H1 (cell line): ENCODE results near the gene SSX2IP. TPM values are rescaled to one million over a fixed set of nuclear protein-coding genes. Genes with fewer than 3 reads are reported as not detected.

Source experiments
- CTCF ChIA-PET: fragments of 300-600 bp; sonication (Branson Sonifier 250); formaldehyde crosslinking; loops from one replicate; lab custom pipeline; 2021; ENCODE audit not compliant: partially characterized antibody; lab: Charles Lee
- POLR2A ChIA-PET: fragments of 300-600 bp; sonication (Branson Sonifier 250); formaldehyde crosslinking; loops from one replicate; lab custom pipeline; 2021; ENCODE audit warnings: inconsistent platforms; ENCODE audit not compliant: partially characterized antibody; lab: Charles Lee
- DNase-seq, 2 experiments: peaks; one replicate each; pipeline versions ENCODE4 v3.0.0 to v3.0.0-alpha.2; 2010 to 2022; ENCODE audit warnings: low spot score in 2 of 2, low read depth in 1 of 2, mixed read lengths in 1 of 2
- FAIRE-seq: peaks from 2 replicates; lab custom pipeline; 2011; peaks lifted over from hg19 to GRCh38; lab: Jason Lieb, UNC
- H2AFZ ChIP-seq: 2 replicates; pipeline ENCODE4 v1.8.1; 2012; ENCODE audit warnings: low read length, inconsistent platforms
- H2AK5ac ChIP-seq: 2 replicates; pipeline ENCODE4 v1.6.1; 2013; ENCODE audit warnings: low read depth, low read length
- H2BK120ac ChIP-seq: replicated peaks from 2 replicates; pipeline ENCODE3; 2013; ENCODE audit warnings: low read depth, low read length, inconsistent platforms
- H2BK12ac ChIP-seq: 2 replicates; pipeline ENCODE4 v1.6.1; 2013; ENCODE audit warnings: low read depth, low read length
- H2BK15ac ChIP-seq: 2 replicates; pipeline ENCODE4 v1.6.1; 2013; ENCODE audit warnings: low read length
- H2BK20ac ChIP-seq: 2 replicates; pipeline ENCODE4 v1.6.1; 2013; ENCODE audit warnings: low read length
- H2BK5ac ChIP-seq: 2 replicates; pipeline ENCODE4 v1.6.1; 2013; ENCODE audit warnings: low read depth, low read length
- H3K14ac ChIP-seq: 2 replicates; pipeline ENCODE4 v1.6.1; 2013; ENCODE audit warnings: inconsistent platforms; ENCODE audit not compliant: insufficient read length
- H3K18ac ChIP-seq: 2 replicates; pipeline ENCODE4 v1.6.1; 2013; ENCODE audit warnings: low read length; ENCODE audit errors: extremely low read depth
- H3K23ac ChIP-seq: 2 replicates; pipeline ENCODE4 v1.6.1; 2013; ENCODE audit warnings: inconsistent platforms; ENCODE audit not compliant: insufficient read length
- H3K23me2 ChIP-seq: 2 replicates; pipeline ENCODE4 v1.6.1; 2013; ENCODE audit warnings: low read depth, low read length
- H3K27ac ChIP-seq: 2 replicates; pipeline ENCODE4 v1.6.1; 2011; ENCODE audit warnings: low read depth, low read length, inconsistent platforms
- H3K27me3 ChIP-seq, 4 experiments: replicated peaks in 1 of 4; 1 replicate in 1 of 4; 2 replicates in 3 of 4; pipeline versions ENCODE4 v1.6.1 to v1.8.1; 2011 to 2013; ENCODE audit warnings: low read length in 3 of 4, mild to moderate bottlenecking in 3 of 4, inconsistent platforms in 2 of 4, mixed read lengths in 2 of 4, moderate library complexity in 1 of 4; ENCODE audit not compliant: control insufficient read depth in 3 of 4, insufficient read depth in 3 of 4; ENCODE audit errors: extremely low read depth in 1 of 4
- H3K36me3 ChIP-seq, 4 experiments: 2 replicates each; pipeline versions ENCODE4 v1.6.1 to v1.8.1; 2011 to 2013; ENCODE audit warnings: mild to moderate bottlenecking in 4 of 4, low read length in 3 of 4, moderate library complexity in 2 of 4, control low read depth in 1 of 4, inconsistent platforms in 1 of 4; ENCODE audit not compliant: insufficient read depth in 4 of 4, control insufficient read depth in 2 of 4
- H3K4ac ChIP-seq: replicated peaks from 2 replicates; pipeline ENCODE3; 2013; ENCODE audit warnings: low read length, low read depth, mixed read lengths, inconsistent platforms; ENCODE audit not compliant: insufficient read length
- H3K4me1 ChIP-seq, 4 experiments: replicated peaks in 1 of 4; 1 replicate in 1 of 4; 2 replicates in 3 of 4; pipeline versions ENCODE4 v1.6.1 to v1.8.1; 2011 to 2013; ENCODE audit warnings: low read length in 3 of 4, inconsistent platforms in 2 of 4, mixed read lengths in 1 of 4; ENCODE audit not compliant: insufficient read depth in 4 of 4, control insufficient read depth in 3 of 4
- H3K4me2 ChIP-seq, 2 experiments: 2 replicates each; pipeline versions ENCODE4 v1.6.1 to v1.8.1; 2011 to 2013; ENCODE audit warnings: low read depth in 2 of 2, low read length in 2 of 2, control low read depth in 1 of 2, inconsistent platforms in 1 of 2, mild to moderate bottlenecking in 1 of 2; ENCODE audit not compliant: insufficient read depth in 1 of 2
- H3K4me3 ChIP-seq, 4 experiments: fragments of 200-600, 300-600 bp in 1 of 4; sonication (generic), shearing (Covaris generic), sonication (Bioruptor Twin) in 1 of 4; 2 replicates each; pipeline versions ENCODE4 v1.5.1 to v1.8.1; 2011 to 2016; ENCODE audit warnings: low read length in 4 of 4, low read depth in 3 of 4, control low read depth in 2 of 4, inconsistent platforms in 2 of 4, mild to moderate bottlenecking in 2 of 4, mixed read lengths in 1 of 4, moderate library complexity in 1 of 4; ENCODE audit not compliant: insufficient read depth in 2 of 4; ENCODE audit errors: extremely low read depth in 1 of 4
- H3K56ac ChIP-seq: replicated peaks from 2 replicates; pipeline ENCODE3; 2013; ENCODE audit warnings: low read depth, mild to moderate bottlenecking, mixed read lengths, low read length, inconsistent platforms; ENCODE audit not compliant: insufficient read length
- H3K79me1 ChIP-seq: 2 replicates; pipeline ENCODE4 v1.6.1; 2013; ENCODE audit warnings: low read depth, low read length, control low read depth
- H3K79me2 ChIP-seq, 2 experiments: 2 replicates each; pipeline versions ENCODE4 v1.6.1 to v1.8.1; 2012 to 2013; ENCODE audit warnings: low read length in 2 of 2, mild to moderate bottlenecking in 2 of 2, inconsistent platforms in 1 of 2; ENCODE audit not compliant: insufficient read depth in 2 of 2, control insufficient read depth in 1 of 2
- H3K9ac ChIP-seq, 4 experiments: replicated peaks in 1 of 4; 1 replicate in 1 of 4; 2 replicates in 3 of 4; pipeline versions ENCODE4 v1.6.1 to v1.8.1; 2011 to 2013; ENCODE audit warnings: low read depth in 3 of 4, low read length in 3 of 4, control low read depth in 2 of 4, mild to moderate bottlenecking in 2 of 4, moderate library complexity in 2 of 4, inconsistent platforms in 1 of 4; ENCODE audit errors: extremely low read depth in 1 of 4
- H3K9me3 ChIP-seq, 2 experiments: 2 replicates each; pipeline versions ENCODE4 v1.6.1 to v1.8.1; 2012 to 2013; ENCODE audit warnings: mild to moderate bottlenecking in 2 of 2, moderate library complexity in 2 of 2, control low read depth in 1 of 2, inconsistent platforms in 1 of 2, low read depth in 1 of 2, low read length in 1 of 2, mixed read lengths in 1 of 2; ENCODE audit not compliant: insufficient read depth in 2 of 2
- H4K20me1 ChIP-seq, 2 experiments: replicated peaks in 1 of 2; 2 replicates each; pipeline versions ENCODE3 to v1.8.1; 2011 to 2013; ENCODE audit warnings: inconsistent platforms in 2 of 2, low read length in 2 of 2, mild to moderate bottlenecking in 1 of 2; ENCODE audit not compliant: insufficient read depth in 2 of 2, control insufficient read depth in 1 of 2
- H4K5ac ChIP-seq: 2 replicates; pipeline ENCODE4 v1.6.1; 2013; ENCODE audit warnings: low read length, low read depth, mixed read lengths, inconsistent platforms; ENCODE audit not compliant: insufficient read length
- H4K8ac ChIP-seq: 2 replicates; pipeline ENCODE4 v1.8.0; 2013; ENCODE audit warnings: mild to moderate bottlenecking, moderate library complexity, low read length, inconsistent platforms; ENCODE audit not compliant: insufficient read depth; ENCODE audit errors: extremely low read depth
- H4K91ac ChIP-seq: replicated peaks from 2 replicates; pipeline ENCODE3; 2013; ENCODE audit warnings: low read length, mixed read lengths, inconsistent platforms; ENCODE audit not compliant: insufficient read length
- HDAC6 ChIP-seq: IDR thresholded peaks from one replicate; pipeline ENCODE4 v1.7.1; 2012; ENCODE audit warnings: low read depth, mild to moderate bottlenecking, inconsistent platforms, low read length, moderate library complexity
- KDM4A ChIP-seq: IDR thresholded peaks from one replicate; pipeline ENCODE4 v1.7.1; 2012; ENCODE audit warnings: low read depth, mild to moderate bottlenecking, moderate library complexity, low read length, inconsistent platforms; ENCODE audit not compliant: severe bottlenecking
- POLR2AphosphoS5 ChIP-seq: IDR thresholded peaks from 2 replicates; pipeline ENCODE4 v1.6.1; 2011; ENCODE audit warnings: low read depth, low read length
- RAD21 ChIP-seq, 2 experiments: IDR thresholded peaks in 1 of 2; conservative IDR thresholded peaks in 1 of 2; 2 replicates each; pipeline ENCODE4 v1.6.1; 2011; ENCODE audit warnings: low read depth in 2 of 2, low read length in 2 of 2, improper control_type of control experiment in 1 of 2, inconsistent platforms in 1 of 2, mild to moderate bottlenecking in 1 of 2, moderate library complexity in 1 of 2
- WGBS, 2 experiments: shearing (Covaris generic) in 1 of 2; methylation state at CpG; one replicate each; pipeline versions ENCODE4 v1.1.6 to v1.1.7; 2013 to 2015; ENCODE audit warnings: low lambda C conversion rate in 2 of 2, mixed read lengths in 2 of 2, inconsistent platforms in 1 of 2, low coverage in 1 of 2, missing lambda C conversion rate in 1 of 2; ENCODE audit not compliant: insufficient replicate concordance in 2 of 2, insufficient coverage in 1 of 2, insufficient read length in 1 of 2; ENCODE audit errors: extremely low coverage in 1 of 2, missing lambda C conversion rate in 1 of 2; 5-methylcytosine and 5-hydroxymethylcytosine counted together
- polyA plus RNA-seq, 7 experiments: library from polyadenylated mRNA; depleted of rRNA in 3 of 7; stranded (reverse) in 5 of 7; unstranded in 2 of 7; fragments of >200 nt in 5 of 7; fragments of 200-250 nt in 2 of 7; gene quantifications; 1 replicate in 5 of 7; 2 replicates in 1 of 7; 4 replicates in 1 of 7; pipeline versions ENCODE4 v1.2.1 to v1.2.3, GENCODE V29; 2011 to 2013; ENCODE audit warnings: missing spikeins in 2 of 7, mixed read lengths in 2 of 7
- total RNA-seq: library from RNA; stranded (reverse); fragmentation: NEBNext Ultra II Directional; extraction: Animal tissue kit (Norgen Biotek cat#: 25700); gene quantifications from 2 replicates; pipeline ENCODE4 v1.2.1, GENCODE V29; 2021
- TF ChIP-seq, protein P1 (sequence below), 3 experiments: IDR thresholded peaks; 1 replicate in 2 of 3; 2 replicates in 1 of 3; pipeline versions ENCODE4 v1.5.1 to v1.6.1; 2011; ENCODE audit warnings: low read length in 3 of 3, mild to moderate bottlenecking in 3 of 3, inconsistent platforms in 2 of 3, low read depth in 1 of 3, moderate library complexity in 1 of 3; ENCODE audit not compliant: insufficient read depth in 1 of 3; ENCODE audit errors: control extremely low read depth in 1 of 3

SSX2IP gene
- total and polyA plus RNA-seq, 2 of the 8 experiments (the other 6 are each of a cell fraction or from before 2014, with no cell fraction given), result 4.0 to 31.3 TPM

DNA sequence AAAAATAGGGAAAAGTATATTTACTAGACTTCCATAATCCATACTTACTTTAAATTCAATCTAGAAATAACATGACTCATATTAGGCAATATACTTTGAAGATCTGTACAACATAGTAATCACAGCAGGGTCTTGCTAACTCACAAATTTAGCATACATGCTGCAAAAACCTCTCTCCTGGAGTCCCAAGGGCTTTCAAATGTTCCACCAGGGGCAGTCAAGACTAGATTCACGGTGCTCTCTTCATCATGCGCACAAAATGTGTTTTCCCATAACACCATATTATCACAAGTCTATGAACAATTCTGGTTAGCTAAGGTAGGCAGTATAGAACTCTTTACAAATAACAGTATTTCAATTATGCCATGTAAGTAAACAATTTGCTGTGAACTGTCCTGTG lies 45.8 kb downstream of the SSX2IP start:
- no peaks in the 10 kb centered on the region for H3K4me1 ChIP-seq
- no peaks in the 10 kb centered on the region for H3K79me2 ChIP-seq
- no peak overlapping the region for H2BK5ac ChIP-seq
- no peaks in the 10 kb centered on the region for H3K27me3 ChIP-seq
- no peak overlapping the region for H4K8ac ChIP-seq
- peaks cover 0 to 17% (median 3%) of the 10 kb centered on the region in 4 experiments; a peak in 5 of 8 replicates for H3K36me3 ChIP-seq
- no peak overlapping the region for H2BK15ac ChIP-seq
- DNase-seq, result no peak
- no peaks in the 10 kb centered on the region for H4K20me1 ChIP-seq
- H3K4me3 ChIP-seq, result no peak overlapping the region
- H4K5ac ChIP-seq, result no peak overlapping the region
- no peaks in the 10 kb centered on the region for H3K23me2 ChIP-seq
- H3K23ac ChIP-seq, result no peak overlapping the region
- ChIA-PET CTCF (interaction anchor here (1.4 to 2.2 kb wide), 2 partner anchors 80 to 133 kb away, joined by 3 to 5 read pairs; no protein-coding TSS in a partner anchor), POLR2A (no interaction called here)
- no peak overlapping the region for H2AK5ac ChIP-seq
- H3K4me2 ChIP-seq, result no peak overlapping the region
- H2BK12ac ChIP-seq, result no peak overlapping the region
- WGBS, 2 experiments, result 93% methylated on average over 2 of the region's 2 CpGs; no CpG with 5 or more reads in 1 of the 2 experiments
- no peak overlapping the region for H3K4ac ChIP-seq
- H2BK120ac ChIP-seq, result no peak overlapping the region
- H3K56ac ChIP-seq, result no peak overlapping the region
- H3K18ac ChIP-seq, result no peak overlapping the region
- H3K9ac ChIP-seq, result no peak overlapping the region
- no peak for TF ChIP-seq POLR2AphosphoS5
- no peak for TF ChIP-seq KDM4A
- TF ChIP-seq, protein P1, sequence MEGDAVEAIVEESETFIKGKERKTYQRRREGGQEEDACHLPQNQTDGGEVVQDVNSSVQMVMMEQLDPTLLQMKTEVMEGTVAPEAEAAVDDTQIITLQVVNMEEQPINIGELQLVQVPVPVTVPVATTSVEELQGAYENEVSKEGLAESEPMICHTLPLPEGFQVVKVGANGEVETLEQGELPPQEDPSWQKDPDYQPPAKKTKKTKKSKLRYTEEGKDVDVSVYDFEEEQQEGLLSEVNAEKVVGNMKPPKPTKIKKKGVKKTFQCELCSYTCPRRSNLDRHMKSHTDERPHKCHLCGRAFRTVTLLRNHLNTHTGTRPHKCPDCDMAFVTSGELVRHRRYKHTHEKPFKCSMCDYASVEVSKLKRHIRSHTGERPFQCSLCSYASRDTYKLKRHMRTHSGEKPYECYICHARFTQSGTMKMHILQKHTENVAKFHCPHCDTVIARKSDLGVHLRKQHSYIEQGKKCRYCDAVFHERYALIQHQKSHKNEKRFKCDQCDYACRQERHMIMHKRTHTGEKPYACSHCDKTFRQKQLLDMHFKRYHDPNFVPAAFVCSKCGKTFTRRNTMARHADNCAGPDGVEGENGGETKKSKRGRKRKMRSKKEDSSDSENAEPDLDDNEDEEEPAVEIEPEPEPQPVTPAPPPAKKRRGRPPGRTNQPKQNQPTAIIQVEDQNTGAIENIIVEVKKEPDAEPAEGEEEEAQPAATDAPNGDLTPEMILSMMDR (IDR thresholded peaks at IDR 0.05; ENCODE audit: control extremely low read depth in 1 of 3, insufficient read depth in 1 of 3, low read depth in 1 of 3, low read length in 3 of 3), result peak in 1 of 3 experiments; percentile 16; a peak in 1 of 4 replicates
- no peak for TF ChIP-seq HDAC6
- TF ChIP-seq RAD21 (IDR thresholded peaks at IDR 0.05 in 1 of 2, conservative IDR thresholded peaks at IDR 0.05 in 1 of 2; ENCODE audit: low read depth in 2 of 2, low read length in 2 of 2), result peak in 1 of 2 experiments; percentile 16; a peak in 2 of 4 replicates
- no peaks in the 10 kb centered on the region for H3K9me3 ChIP-seq
- no peaks in the 10 kb centered on the region for H3K79me1 ChIP-seq
- no peak overlapping the region for H4K91ac ChIP-seq
- no peak overlapping the region for H2AFZ ChIP-seq
- FAIRE-seq, result no peak
- H3K14ac ChIP-seq, result no peak overlapping the region
- H2BK20ac ChIP-seq, result no peak overlapping the region
- H3K27ac ChIP-seq, result no peak overlapping the region
